Kasumi-1 (cell line): Measurements from ENCODE around the gene MYMK.
A peak's percentile ranks its signal among the peaks of the same experiment; 100 is the strongest.

Source experiments
- DNase-seq, 2 experiments: peaks; one replicate each; lab custom pipeline; 2025; lab: John Stamatoyannopoulos, UW

The MYMK gene

GRCh38 chr9:133558191-133559126 lies 33.7 kb upstream of the MYMK start:
- DNase-seq: peak; percentile 86 to 89

- DNase-seq: no peak
Measured at GRCh38 chr9:133557581-133557980, 32.8 kb upstream of the MYMK start.

GRCh38 chr9:133556354-133556753 lies 31.6 kb upstream of the MYMK start:
- DNase-seq: no peak

GRCh38 chr9:133554729-133555128 lies 30.0 kb upstream of the MYMK start:
- DNase-seq: no peak

GRCh38 chr9:133553973-133554713 lies 29.4 kb upstream of the MYMK start:
- no peak for DNase-seq

DNA sequence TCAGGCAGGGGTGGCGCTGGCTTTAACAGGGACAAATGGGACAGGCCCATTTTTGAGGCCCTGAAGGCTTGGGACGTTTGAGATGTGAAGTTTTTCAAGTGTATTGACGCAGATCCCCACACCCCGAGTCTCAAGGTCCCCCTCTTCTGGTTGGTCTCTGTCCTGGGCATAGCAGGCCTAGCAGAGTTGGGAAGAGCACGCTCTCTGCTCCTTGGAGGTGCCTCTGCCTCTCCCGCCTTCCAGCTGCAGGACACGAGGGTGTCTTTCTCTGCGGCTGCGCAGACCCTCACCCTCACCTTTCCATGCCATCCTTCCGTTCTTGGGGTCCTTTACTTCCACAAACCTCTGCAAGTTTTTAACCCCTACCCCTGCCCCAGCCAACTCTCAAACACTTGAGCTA lies 28.4 kb upstream of the MYMK start:
- no peak for DNase-seq

- no peak for DNase-seq
Measured at GRCh38 chr9:133552236-133552635, 27.5 kb upstream of the MYMK start.

- no peak for DNase-seq
Measured at GRCh38 chr9:133551446-133551845, 26.7 kb upstream of the MYMK start.

- no peak for DNase-seq
Measured at GRCh38 chr9:133547116-133547515, 22.4 kb upstream of the MYMK start.

GRCh38 chr9:133546287-133546680 lies 21.5 kb upstream of the MYMK start:
- no peak for DNase-seq

DNA sequence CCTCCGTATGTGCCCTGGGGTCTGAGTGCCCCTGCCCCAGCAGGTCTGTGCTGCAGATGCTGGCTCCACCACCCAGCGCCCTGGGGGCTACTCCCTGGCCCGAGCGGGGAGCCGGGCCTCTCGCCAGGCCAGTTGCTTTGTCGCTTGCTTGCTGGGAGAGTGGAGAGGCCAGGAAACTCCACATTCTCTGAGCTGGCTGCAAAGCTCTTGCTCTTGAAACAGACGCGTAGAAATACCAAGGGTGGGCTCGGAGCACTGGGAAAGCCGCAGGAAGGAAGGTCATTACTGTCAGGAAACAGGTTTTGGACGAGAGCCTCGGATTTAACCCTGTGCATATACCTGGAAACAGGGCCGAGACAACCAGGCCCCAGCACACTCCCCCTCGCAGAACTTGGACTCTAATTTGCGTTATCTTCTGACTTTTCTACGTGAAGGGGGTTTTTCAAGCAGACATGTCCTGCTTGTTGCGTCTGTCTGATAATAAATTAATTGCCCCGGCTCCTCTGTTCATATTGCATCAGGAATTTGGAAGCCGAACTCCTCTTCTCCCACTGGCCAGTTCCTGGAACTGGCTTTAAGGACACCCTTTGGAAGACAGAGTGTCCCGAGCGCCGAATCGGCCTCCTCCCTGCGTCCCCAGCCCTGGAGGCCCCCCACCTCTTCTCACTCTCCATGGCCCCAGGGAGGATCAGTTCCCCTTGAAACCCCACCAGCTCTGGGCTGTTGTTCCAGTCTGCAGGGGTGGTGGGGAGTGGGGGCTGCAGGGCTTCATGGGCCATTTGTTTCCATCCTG lies 20.9 kb upstream of the MYMK start:
- DNase-seq: no peak

GRCh38 chr9:133543772-133544467 lies 19.2 kb upstream of the MYMK start:
- DNase-seq: no peak

- DNase-seq: no peak
Measured at GRCh38 chr9:133542002-133542401, 17.2 kb upstream of the MYMK start.

- peak; percentile 60 to 63 for DNase-seq
Measured at GRCh38 chr9:133540698-133541025, 15.9 kb upstream of the MYMK start.

DNA sequence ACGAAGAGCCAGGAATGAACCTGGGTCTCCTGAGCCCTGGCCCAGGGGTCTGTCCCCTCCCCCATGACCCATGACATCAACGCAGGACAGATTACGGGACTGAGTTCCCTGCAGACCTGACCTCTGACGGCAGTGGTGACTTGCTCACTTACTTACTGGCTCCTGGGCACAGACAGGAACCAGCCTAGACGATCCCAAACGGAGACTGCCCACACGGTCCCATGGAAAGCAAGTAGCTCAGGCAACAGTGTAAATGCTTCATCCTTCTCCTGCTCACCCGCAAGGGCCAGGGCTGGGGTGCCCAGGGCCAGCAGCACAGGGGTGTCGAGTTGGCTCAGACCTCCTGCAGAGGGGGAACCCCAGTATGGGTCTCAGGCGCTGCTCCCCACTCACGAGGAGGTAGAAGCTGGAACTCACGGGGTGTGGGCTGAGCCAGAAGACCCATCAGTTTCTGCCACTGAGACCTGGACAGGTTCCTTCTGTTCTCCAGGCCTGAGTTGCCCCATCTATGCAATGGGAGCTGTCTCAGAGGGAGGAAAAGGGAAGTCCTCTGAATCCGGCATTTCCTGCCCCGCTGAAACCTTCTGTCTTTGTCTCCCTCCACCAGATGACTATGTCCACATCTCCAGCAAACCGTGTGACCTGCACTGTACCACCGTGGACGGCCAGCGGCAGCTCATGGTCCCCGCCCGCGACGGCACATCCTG lies 15.4 kb upstream of the MYMK start:
- DNase-seq: peak; percentile 73 to 80

GRCh38 chr9:133538851-133539833 lies 14.4 kb upstream of the MYMK start:
- no peak for DNase-seq

GRCh38 chr9:133538176-133538575 lies 13.4 kb upstream of the MYMK start:
- DNase-seq: no peak

- no peak for DNase-seq
Measured at GRCh38 chr9:133537257-133537656, 12.5 kb upstream of the MYMK start.

- no peak for DNase-seq
Measured at GRCh38 chr9:133536536-133536935, 11.8 kb upstream of the MYMK start.

DNA sequence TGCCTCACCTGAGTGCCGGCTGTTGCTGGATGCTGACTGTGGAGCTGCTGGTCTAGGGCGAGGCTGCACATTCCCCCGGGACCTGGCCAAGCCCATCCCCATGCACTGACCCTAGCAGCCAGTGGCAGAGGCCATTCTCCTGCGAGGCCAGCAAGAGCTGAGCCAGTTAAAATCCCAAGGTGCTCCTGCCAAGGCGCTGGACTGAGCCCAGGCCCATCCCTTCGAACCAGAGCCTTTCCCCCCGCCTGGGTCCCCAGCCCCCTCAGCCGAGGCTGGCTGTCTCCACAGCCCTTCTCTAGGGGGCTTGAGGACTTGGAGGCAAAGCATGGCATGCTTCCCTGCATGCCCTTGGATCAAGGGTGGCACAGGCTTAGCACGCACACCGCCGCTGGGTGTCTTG lies 11.3 kb upstream of the MYMK start:
- no peak for DNase-seq
